IMR-90 (cell line): ENCODE measurements around the gene CCZ1B.
"Not testable (repeated sequence)": the region's sequence is repeated elsewhere in the genome, so short reads cannot be mapped to it uniquely, and the experiment has no call there.

Source experiments
- BHLHE40 ChIP-seq: fragments of 150-350 bp; IDR thresholded peaks from 2 replicates; pipeline ENCODE4 v1.6.1; 2016; ENCODE audit warnings: mild to moderate bottlenecking, low read depth, low read length
- CHD1 ChIP-seq: IDR thresholded peaks from 2 replicates; pipeline ENCODE4 v1.6.1; 2012; ENCODE audit warnings: low read depth, low read length, improper control_type of control experiment
- CTCF ChIP-seq: conservative IDR thresholded peaks from 2 replicates; pipeline ENCODE4 v1.5.1; 2012; ENCODE audit warnings: mild to moderate bottlenecking, low read depth, low read length, improper control_type of control experiment
- FOS ChIP-seq: fragments of 150-350 bp; IDR thresholded peaks from 2 replicates; pipeline ENCODE4 v1.6.1; 2016; ENCODE audit warnings: low read depth, low read length
- MAFK ChIP-seq: IDR thresholded peaks from 2 replicates; pipeline ENCODE4 v1.6.1; 2012; ENCODE audit warnings: low read depth, low read length, improper control_type of control experiment
- MAZ ChIP-seq: IDR thresholded peaks from 2 replicates; pipeline ENCODE4 v1.6.1; 2012; ENCODE audit warnings: low read depth, mild to moderate bottlenecking, low read length, improper control_type of control experiment, moderate library complexity, borderline replicate concordance
- MXI1 ChIP-seq: IDR thresholded peaks from 2 replicates; pipeline ENCODE4 v1.6.1; 2012; ENCODE audit warnings: low read depth, mild to moderate bottlenecking, low read length, moderate library complexity, borderline replicate concordance
- POLR2A ChIP-seq: IDR thresholded peaks from 2 replicates; pipeline ENCODE4 v1.6.1; 2012; ENCODE audit warnings: mild to moderate bottlenecking, low read depth, low read length
- RAD21 ChIP-seq: IDR thresholded peaks from 2 replicates; pipeline ENCODE4 v1.6.1; 2012; ENCODE audit warnings: low read length, improper control_type of control experiment
- RCOR1 ChIP-seq: IDR thresholded peaks from 2 replicates; pipeline ENCODE4 v1.6.1; 2012; ENCODE audit warnings: mild to moderate bottlenecking, low read length, improper control_type of control experiment; ENCODE audit not compliant: insufficient replicate concordance
- RFX5 ChIP-seq: IDR thresholded peaks from 2 replicates; pipeline ENCODE4 v1.8.0; 2012; ENCODE audit warnings: low read depth, mild to moderate bottlenecking, low read length, moderate library complexity
- SMC3 ChIP-seq: fragments of 150-350 bp; IDR thresholded peaks from 2 replicates; pipeline ENCODE4 v1.6.1; 2016; ENCODE audit warnings: low read depth, mild to moderate bottlenecking, antibody characterized with exemption, low read length, moderate library complexity
- USF2 ChIP-seq: fragments of 150-350 bp; IDR thresholded peaks from 2 replicates; pipeline ENCODE4 v1.6.1; 2017; ENCODE audit warnings: mild to moderate bottlenecking, antibody characterized with exemption, low read length, low read depth
- TF ChIP-seq, protein P1 (sequence below): fragments of 150-350 bp; IDR thresholded peaks from 2 replicates; pipeline ENCODE4 v1.6.1; 2016; ENCODE audit warnings: low read depth, mild to moderate bottlenecking, low read length, moderate library complexity, borderline replicate concordance

DNA sequence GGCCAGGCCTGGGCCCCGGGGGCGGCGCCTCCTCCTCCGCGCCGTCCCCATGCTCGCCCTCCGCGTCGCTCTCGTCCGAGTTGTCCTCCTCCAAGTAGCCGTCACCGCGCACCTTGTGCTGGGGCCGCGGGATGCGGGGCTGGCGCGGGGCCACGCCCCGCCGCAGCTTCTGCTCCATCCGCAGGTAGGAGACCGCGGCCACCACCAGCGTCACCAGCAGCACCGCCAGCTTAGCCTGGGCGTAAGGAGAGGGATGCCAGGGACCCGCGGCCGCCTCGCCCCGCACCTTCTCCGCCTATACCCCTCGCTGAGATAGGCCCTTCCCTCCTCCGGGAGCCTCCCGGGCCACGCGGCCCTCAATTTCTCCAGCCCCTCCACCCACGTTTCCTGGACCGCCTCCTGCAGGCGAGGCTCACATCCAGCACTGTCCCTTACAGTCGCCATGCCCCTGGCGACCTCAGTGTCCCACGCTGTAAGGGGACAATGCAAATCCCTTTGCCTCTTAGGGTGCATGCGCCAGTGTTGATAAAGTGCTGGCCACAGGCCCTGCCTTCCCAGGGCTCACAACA is 29.6 kb upstream of the CCZ1B start:
- TF ChIP-seq CTCF, CHD1, MAFK, POLR2A, RCOR1, FOS, SMC3, USF2, RAD21, MXI1, BHLHE40, MAZ, RFX5: not testable (repeated sequence)
- TF ChIP-seq, protein P1, sequence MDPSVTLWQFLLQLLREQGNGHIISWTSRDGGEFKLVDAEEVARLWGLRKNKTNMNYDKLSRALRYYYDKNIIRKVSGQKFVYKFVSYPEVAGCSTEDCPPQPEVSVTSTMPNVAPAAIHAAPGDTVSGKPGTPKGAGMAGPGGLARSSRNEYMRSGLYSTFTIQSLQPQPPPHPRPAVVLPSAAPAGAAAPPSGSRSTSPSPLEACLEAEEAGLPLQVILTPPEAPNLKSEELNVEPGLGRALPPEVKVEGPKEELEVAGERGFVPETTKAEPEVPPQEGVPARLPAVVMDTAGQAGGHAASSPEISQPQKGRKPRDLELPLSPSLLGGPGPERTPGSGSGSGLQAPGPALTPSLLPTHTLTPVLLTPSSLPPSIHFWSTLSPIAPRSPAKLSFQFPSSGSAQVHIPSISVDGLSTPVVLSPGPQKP = not testable (repeated sequence)
